PFSK-1 (cell line): ENCODE results near the gene RAP1GDS1.

Source experiments
- FOXP2 ChIP-seq: optimal IDR thresholded peaks from 2 replicates; pipeline ENCODE3; 2011; ENCODE audit warnings: borderline replicate concordance, control low read depth, inconsistent platforms; ENCODE audit not compliant: insufficient read depth; ENCODE audit errors: extremely low read length, extremely low read depth
- POLR2AphosphoS5 ChIP-seq: IDR thresholded peaks from 2 replicates; pipeline ENCODE4 v1.6.1; 2012; ENCODE audit warnings: low read depth, mild to moderate bottlenecking, control low read depth, low read length, moderate library complexity
- SIN3A ChIP-seq: IDR thresholded peaks from 2 replicates; pipeline ENCODE4 v1.6.1; 2012; ENCODE audit warnings: mild to moderate bottlenecking, low read length, moderate library complexity, borderline replicate concordance; ENCODE audit not compliant: insufficient read depth
- TAF1 ChIP-seq: IDR thresholded peaks from 2 replicates; pipeline ENCODE4 v1.6.1; 2012; ENCODE audit warnings: low read length, control low read depth, borderline replicate concordance; ENCODE audit not compliant: insufficient read depth
- TF ChIP-seq, protein P1 (sequence below), 2 experiments: IDR thresholded peaks; 2 replicates each; pipeline versions ENCODE4 v1.6.1 to v1.8.0; 2011 to 2012; ENCODE audit warnings: low read depth in 2 of 2, low read length in 2 of 2, control low read depth in 1 of 2, inconsistent platforms in 1 of 2, mild to moderate bottlenecking in 1 of 2, moderate library complexity in 1 of 2; ENCODE audit not compliant: insufficient read depth in 1 of 2

Gene RAP1GDS1

GRCh38 chr4:98293104-98293887 is 32.1 kb downstream of the RAP1GDS1 start:
- no peak for TF ChIP-seq SIN3A
- TF ChIP-seq FOXP2, result no peak
- TF ChIP-seq, protein P1, sequence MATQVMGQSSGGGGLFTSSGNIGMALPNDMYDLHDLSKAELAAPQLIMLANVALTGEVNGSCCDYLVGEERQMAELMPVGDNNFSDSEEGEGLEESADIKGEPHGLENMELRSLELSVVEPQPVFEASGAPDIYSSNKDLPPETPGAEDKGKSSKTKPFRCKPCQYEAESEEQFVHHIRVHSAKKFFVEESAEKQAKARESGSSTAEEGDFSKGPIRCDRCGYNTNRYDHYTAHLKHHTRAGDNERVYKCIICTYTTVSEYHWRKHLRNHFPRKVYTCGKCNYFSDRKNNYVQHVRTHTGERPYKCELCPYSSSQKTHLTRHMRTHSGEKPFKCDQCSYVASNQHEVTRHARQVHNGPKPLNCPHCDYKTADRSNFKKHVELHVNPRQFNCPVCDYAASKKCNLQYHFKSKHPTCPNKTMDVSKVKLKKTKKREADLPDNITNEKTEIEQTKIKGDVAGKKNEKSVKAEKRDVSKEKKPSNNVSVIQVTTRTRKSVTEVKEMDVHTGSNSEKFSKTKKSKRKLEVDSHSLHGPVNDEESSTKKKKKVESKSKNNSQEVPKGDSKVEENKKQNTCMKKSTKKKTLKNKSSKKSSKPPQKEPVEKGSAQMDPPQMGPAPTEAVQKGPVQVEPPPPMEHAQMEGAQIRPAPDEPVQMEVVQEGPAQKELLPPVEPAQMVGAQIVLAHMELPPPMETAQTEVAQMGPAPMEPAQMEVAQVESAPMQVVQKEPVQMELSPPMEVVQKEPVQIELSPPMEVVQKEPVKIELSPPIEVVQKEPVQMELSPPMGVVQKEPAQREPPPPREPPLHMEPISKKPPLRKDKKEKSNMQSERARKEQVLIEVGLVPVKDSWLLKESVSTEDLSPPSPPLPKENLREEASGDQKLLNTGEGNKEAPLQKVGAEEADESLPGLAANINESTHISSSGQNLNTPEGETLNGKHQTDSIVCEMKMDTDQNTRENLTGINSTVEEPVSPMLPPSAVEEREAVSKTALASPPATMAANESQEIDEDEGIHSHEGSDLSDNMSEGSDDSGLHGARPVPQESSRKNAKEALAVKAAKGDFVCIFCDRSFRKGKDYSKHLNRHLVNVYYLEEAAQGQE (IDR thresholded peaks at IDR 0.05; ENCODE audit: insufficient read depth in 1 of 2, low read depth in 2 of 2, low read length in 2 of 2), result no peak
- no peak for TF ChIP-seq TAF1
- TF ChIP-seq POLR2AphosphoS5, result no peak

DNA sequence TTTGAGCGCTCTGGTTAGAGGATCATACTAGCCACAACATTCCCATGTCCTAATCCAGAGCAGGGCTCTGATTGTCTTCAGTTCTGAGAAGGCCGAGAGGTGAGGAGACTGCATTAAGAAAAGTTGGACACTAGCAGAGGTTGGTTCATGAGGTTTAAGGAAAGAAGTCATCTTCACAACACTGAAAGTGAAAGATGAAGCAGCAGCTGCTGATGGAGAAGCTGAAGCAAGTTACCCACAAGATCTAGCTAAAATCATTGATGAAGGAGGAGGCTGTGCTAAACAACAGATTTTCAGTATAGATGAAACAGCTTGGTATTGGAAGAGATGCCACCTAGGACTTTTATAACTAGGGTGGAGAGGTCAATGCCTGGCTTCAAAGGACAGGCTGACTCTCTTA is 36.8 kb downstream of the RAP1GDS1 start:
- TF ChIP-seq POLR2AphosphoS5 (no peak), SIN3A (no peak), FOXP2 (no peak), TAF1 (no peak)
- TF ChIP-seq, protein P1 (IDR thresholded peaks at IDR 0.05; ENCODE audit: insufficient read depth in 1 of 2, low read depth in 2 of 2, low read length in 2 of 2), result no peak

DNA sequence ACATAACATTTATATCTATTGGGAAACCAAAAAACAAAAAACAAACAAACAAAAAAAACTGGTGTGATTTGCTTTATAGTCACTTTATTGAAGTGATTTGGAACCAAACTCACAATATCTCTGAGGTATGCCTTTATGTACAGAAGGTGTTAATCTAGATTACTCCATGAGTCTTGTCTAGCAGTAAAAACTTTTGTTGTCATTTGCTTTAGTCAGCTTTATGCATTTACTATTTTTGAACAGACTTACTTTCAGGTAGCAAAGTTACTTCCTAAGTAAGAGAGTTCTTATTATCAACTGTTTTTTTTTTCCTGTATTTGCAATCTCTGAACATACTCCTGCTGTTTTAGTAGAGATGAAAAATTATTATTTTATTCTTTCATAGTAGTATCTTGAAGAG is 39.5 kb downstream of the RAP1GDS1 start:
- TF ChIP-seq POLR2AphosphoS5, result no peak
- TF ChIP-seq TAF1, result no peak
- TF ChIP-seq, protein P1 (IDR thresholded peaks at IDR 0.05; ENCODE audit: insufficient read depth in 1 of 2, low read depth in 2 of 2, low read length in 2 of 2), result no peak
- no peak for TF ChIP-seq SIN3A
- no peak for TF ChIP-seq FOXP2

- TF ChIP-seq FOXP2 (no peak), TAF1 (no peak), POLR2AphosphoS5 (no peak), SIN3A (no peak)
- TF ChIP-seq, protein P1 (IDR thresholded peaks at IDR 0.05; ENCODE audit: insufficient read depth in 1 of 2, low read depth in 2 of 2, low read length in 2 of 2), result no peak
Observed at GRCh38 chr4:98305576-98305975, 44.4 kb downstream of the RAP1GDS1 start.

GRCh38 chr4:98310867-98311266 is 49.7 kb downstream of the RAP1GDS1 start:
- TF ChIP-seq TAF1 (no peak), SIN3A (no peak), POLR2AphosphoS5 (no peak), FOXP2 (no peak)
- TF ChIP-seq, protein P1 (IDR thresholded peaks at IDR 0.05; ENCODE audit: insufficient read depth in 1 of 2, low read depth in 2 of 2, low read length in 2 of 2), result no peak
